ENCODE measurements around the gene ST3GAL3. TPM values are rescaled to one million over a fixed set of nuclear protein-coding genes. Genes with fewer than 3 reads are reported as not detected.

Gene ST3GAL3
- polyA plus RNA-seq, 2 of the 4 experiments (the other 2 are of a cell fraction): 2.5 to 4.0 TPM

DNA sequence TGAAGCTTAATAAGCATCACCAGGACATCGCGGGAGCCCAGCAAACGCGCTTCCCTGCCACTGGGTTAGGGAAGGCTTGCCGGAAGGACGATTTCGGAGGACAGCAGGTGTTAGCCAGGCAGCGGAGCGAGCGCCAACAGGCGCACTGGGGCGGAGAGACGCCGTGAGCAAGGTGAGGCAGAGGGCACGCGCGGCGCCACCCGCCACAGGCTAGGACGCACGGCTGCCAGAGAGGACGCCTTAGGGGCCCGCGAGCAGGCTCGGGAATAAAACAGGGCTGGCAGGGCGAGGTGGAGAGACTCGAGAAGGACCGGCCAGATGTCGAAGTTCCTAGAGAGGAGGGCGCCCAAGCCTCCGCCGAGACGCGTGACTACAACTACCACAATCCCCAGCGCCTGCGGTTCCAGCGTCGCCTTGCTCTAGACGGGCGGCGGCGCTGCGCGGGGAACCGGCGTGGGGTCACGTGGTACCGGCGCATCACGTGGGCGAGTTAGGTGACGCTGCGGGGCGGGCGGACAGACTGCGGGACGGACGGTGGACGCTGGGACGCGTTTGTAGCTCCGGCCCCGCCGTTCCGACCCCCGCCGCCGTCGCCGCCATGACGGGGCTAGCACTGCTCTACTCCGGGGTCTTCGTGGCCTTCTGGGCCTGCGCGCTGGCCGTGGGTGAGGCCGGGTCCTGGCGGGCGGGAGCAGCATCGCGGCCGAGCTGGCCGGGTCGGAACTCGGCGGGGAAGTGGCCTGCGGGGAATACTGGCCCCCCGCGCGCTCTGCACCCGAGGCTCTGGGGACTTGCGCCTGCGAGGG, 267.3 kb downstream of the ST3GAL3 start, which contains the start of gene ATP6V0B (continued):
- TF ChIP-seq, protein P1, sequence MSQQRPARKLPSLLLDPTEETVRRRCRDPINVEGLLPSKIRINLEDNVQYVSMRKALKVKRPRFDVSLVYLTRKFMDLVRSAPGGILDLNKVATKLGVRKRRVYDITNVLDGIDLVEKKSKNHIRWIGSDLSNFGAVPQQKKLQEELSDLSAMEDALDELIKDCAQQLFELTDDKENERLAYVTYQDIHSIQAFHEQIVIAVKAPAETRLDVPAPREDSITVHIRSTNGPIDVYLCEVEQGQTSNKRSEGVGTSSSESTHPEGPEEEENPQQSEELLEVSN (IDR thresholded peaks at IDR 0.05; ENCODE audit: borderline replicate concordance, low read depth): 0 out of 2 replicates have a peak, but pooled peaks have one; percentile 41
- TF ChIP-seq HDAC2 (IDR thresholded peaks at IDR 0.05) (no peak), PHF8 (IDR thresholded peaks at IDR 0.05; ENCODE audit: borderline replicate concordance, low read depth) (peak; percentile 60; the same call in 1 of the 2 replicates), ZFP36 (IDR thresholded peaks at IDR 0.05; ENCODE audit: borderline replicate concordance, partially characterized antibody) (no peak), RAD21 (conservative IDR thresholded peaks at IDR 0.05 in 1 of 2, IDR thresholded peaks at IDR 0.05 in 1 of 2) (no peak), POLR2A (IDR thresholded peaks at IDR 0.05; ENCODE audit: low read length) (peak; percentile 56), CBX2 (IDR thresholded peaks at IDR 0.05; ENCODE audit: borderline replicate concordance, low read depth) (no peak), HOXB13 (CRISPR knock-in tag; IDR thresholded peaks at IDR 0.05; ENCODE audit: low read depth) (no peak), HOXA7 (CRISPR knock-in tag; IDR thresholded peaks at IDR 0.05) (no peak), CEBPB (IDR thresholded peaks at IDR 0.05) (no peak), FOSL2 (IDR thresholded peaks at IDR 0.05) (no peak), FOSL2 (CRISPR knock-in tag; IDR thresholded peaks at IDR 0.05) (no peak), RARB (CRISPR knock-in tag; IDR thresholded peaks at IDR 0.05) (no peak), MAZ (IDR thresholded peaks at IDR 0.05; ENCODE audit: borderline replicate concordance, low read depth, low read length) (no peak), BHLHE40 (IDR thresholded peaks at IDR 0.05; ENCODE audit: low read depth, low read length) (no peak), KDM5A (IDR thresholded peaks at IDR 0.05) (0 out of 2 replicates have a peak, but pooled peaks have one; percentile 40), NR3C1 (IDR thresholded peaks at IDR 0.05) (no peak), JUNB (IDR thresholded peaks at IDR 0.05) (no peak), NFE2L2 (conservative IDR thresholded peaks at IDR 0.05; ENCODE audit: low read length) (no peak), TP53 (CRISPR knock-in tag; IDR thresholded peaks at IDR 0.05) (no peak), EHF (CRISPR knock-in tag; IDR thresholded peaks at IDR 0.05) (no peak), HOXB5 (CRISPR knock-in tag; IDR thresholded peaks at IDR 0.05) (no peak), ZNF302 (CRISPR knock-in tag; IDR thresholded peaks at IDR 0.05) (no peak), FOXS1 (CRISPR knock-in tag; IDR thresholded peaks at IDR 0.05) (no peak), HEYL (CRISPR knock-in tag; IDR thresholded peaks at IDR 0.05) (no peak)
- TF ChIP-seq, protein P2, sequence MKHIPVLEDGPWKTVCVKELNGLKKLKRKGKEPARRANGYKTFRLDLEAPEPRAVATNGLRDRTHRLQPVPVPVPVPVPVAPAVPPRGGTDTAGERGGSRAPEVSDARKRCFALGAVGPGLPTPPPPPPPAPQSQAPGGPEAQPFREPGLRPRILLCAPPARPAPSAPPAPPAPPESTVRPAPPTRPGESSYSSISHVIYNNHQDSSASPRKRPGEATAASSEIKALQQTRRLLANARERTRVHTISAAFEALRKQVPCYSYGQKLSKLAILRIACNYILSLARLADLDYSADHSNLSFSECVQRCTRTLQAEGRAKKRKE (CRISPR knock-in tag; IDR thresholded peaks at IDR 0.05; ENCODE audit: low read depth): no peak
- TF ChIP-seq, protein P3, sequence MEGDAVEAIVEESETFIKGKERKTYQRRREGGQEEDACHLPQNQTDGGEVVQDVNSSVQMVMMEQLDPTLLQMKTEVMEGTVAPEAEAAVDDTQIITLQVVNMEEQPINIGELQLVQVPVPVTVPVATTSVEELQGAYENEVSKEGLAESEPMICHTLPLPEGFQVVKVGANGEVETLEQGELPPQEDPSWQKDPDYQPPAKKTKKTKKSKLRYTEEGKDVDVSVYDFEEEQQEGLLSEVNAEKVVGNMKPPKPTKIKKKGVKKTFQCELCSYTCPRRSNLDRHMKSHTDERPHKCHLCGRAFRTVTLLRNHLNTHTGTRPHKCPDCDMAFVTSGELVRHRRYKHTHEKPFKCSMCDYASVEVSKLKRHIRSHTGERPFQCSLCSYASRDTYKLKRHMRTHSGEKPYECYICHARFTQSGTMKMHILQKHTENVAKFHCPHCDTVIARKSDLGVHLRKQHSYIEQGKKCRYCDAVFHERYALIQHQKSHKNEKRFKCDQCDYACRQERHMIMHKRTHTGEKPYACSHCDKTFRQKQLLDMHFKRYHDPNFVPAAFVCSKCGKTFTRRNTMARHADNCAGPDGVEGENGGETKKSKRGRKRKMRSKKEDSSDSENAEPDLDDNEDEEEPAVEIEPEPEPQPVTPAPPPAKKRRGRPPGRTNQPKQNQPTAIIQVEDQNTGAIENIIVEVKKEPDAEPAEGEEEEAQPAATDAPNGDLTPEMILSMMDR (IDR thresholded peaks at IDR 0.05): no peak
- TF ChIP-seq, protein P4, sequence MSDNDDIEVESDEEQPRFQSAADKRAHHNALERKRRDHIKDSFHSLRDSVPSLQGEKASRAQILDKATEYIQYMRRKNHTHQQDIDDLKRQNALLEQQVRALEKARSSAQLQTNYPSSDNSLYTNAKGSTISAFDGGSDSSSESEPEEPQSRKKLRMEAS (IDR thresholded peaks at IDR 0.05): peak; percentile 81
- TF ChIP-seq, protein P5, sequence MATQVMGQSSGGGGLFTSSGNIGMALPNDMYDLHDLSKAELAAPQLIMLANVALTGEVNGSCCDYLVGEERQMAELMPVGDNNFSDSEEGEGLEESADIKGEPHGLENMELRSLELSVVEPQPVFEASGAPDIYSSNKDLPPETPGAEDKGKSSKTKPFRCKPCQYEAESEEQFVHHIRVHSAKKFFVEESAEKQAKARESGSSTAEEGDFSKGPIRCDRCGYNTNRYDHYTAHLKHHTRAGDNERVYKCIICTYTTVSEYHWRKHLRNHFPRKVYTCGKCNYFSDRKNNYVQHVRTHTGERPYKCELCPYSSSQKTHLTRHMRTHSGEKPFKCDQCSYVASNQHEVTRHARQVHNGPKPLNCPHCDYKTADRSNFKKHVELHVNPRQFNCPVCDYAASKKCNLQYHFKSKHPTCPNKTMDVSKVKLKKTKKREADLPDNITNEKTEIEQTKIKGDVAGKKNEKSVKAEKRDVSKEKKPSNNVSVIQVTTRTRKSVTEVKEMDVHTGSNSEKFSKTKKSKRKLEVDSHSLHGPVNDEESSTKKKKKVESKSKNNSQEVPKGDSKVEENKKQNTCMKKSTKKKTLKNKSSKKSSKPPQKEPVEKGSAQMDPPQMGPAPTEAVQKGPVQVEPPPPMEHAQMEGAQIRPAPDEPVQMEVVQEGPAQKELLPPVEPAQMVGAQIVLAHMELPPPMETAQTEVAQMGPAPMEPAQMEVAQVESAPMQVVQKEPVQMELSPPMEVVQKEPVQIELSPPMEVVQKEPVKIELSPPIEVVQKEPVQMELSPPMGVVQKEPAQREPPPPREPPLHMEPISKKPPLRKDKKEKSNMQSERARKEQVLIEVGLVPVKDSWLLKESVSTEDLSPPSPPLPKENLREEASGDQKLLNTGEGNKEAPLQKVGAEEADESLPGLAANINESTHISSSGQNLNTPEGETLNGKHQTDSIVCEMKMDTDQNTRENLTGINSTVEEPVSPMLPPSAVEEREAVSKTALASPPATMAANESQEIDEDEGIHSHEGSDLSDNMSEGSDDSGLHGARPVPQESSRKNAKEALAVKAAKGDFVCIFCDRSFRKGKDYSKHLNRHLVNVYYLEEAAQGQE (IDR thresholded peaks at IDR 0.05): no peak
- TF ChIP-seq, protein P6, sequence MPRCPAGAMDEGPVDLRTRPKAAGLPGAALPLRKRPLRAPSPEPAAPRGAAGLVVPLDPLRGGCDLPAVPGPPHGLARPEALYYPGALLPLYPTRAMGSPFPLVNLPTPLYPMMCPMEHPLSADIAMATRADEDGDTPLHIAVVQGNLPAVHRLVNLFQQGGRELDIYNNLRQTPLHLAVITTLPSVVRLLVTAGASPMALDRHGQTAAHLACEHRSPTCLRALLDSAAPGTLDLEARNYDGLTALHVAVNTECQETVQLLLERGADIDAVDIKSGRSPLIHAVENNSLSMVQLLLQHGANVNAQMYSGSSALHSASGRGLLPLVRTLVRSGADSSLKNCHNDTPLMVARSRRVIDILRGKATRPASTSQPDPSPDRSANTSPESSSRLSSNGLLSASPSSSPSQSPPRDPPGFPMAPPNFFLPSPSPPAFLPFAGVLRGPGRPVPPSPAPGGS (IDR thresholded peaks at IDR 0.05): no peak
